ENCODE data around the gene CACNA2D4. TPM values are rescaled to one million over a fixed set of nuclear protein-coding genes. Genes with fewer than 3 reads are reported as not detected.

CACNA2D4 gene
- total and polyA plus RNA-seq, 2 of the 13 experiments (the other 11 are each of a cell fraction or from before 2014, with no cell fraction given): 14.2 to 136 TPM

DNA sequence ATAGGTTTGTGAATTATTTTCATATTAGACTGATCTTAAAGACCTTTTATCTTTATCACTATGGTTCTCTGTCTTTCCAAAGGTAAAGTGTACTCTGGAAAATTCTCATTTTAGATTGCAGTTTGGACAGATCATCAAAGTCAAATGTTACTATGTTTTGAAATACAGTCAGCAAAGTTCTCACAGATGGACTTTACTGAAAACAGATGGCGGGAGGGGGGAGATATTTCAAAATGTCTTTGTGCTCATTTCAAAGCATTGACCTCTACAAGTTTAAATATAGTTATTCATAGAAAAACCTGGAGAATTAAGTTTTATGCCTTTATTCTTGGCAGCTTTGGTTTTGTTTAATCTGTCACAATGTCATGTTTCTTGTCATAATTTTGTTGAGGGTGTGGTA, 149.8 kb downstream of the CACNA2D4 start (continued):
- TF ChIP-seq ZNF142 (CRISPR knock-in tag; IDR thresholded peaks at IDR 0.05) (no peak), ETV5 (CRISPR knock-in tag; IDR thresholded peaks at IDR 0.05; ENCODE audit: borderline replicate concordance) (no peak), YEATS4 (CRISPR knock-in tag; IDR thresholded peaks at IDR 0.05; ENCODE audit: borderline replicate concordance) (no peak), RXRB (CRISPR knock-in tag; IDR thresholded peaks at IDR 0.05; ENCODE audit: borderline replicate concordance) (no peak), SOX13 (IDR thresholded peaks at IDR 0.05) (no peak), SOX13 (CRISPR knock-in tag; conservative IDR thresholded peaks at IDR 0.05 in 1 of 2, IDR thresholded peaks at IDR 0.05 in 1 of 2) (0 out of 4 replicates have a peak, but pooled peaks of 1 of the 2 experiments have one; percentile 12), PAWR (CRISPR knock-in tag; IDR thresholded peaks at IDR 0.05; ENCODE audit: borderline replicate concordance) (no peak), CREM (IDR thresholded peaks at IDR 0.05) (0 out of 2 replicates have a peak, but pooled peaks have one; percentile 12), CREM (CRISPR knock-in tag; IDR thresholded peaks at IDR 0.05) (no peak)
